ENCODE data around the gene RHOA. TPM values are rescaled to one million over a fixed set of nuclear protein-coding genes. Genes with fewer than 3 reads are reported as not detected.
"Not testable (repeated sequence)": the region's sequence is repeated elsewhere in the genome, so short reads cannot be mapped to it uniquely, and the experiment has no call there.

RHOA gene
- total RNA-seq, 4 donors from 2014 or later, result 244 to 411 (median 282) TPM

DNA sequence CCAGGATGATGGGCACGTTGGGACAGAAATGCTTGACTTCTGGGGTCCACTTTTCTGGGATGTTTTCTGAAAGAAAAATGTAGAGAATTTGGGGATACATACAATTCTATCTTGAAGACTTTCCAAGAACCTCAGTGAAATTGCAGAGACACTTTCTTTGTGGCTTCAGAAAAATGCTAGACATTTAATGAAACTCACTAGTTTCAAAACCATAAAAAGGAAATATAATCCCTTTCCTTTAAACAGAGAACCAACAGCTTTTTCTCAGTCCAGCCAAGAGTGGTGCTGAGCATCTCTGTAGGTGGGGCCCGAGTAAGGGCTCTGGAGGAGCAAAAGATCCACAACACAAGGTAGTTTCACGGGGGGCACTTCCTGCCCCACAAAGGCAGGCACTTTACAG lies 49.2 kb downstream of the RHOA start:
- no peak for TF ChIP-seq POLR2A (IDR thresholded peaks at IDR 0.05)
- TF ChIP-seq, protein P1, sequence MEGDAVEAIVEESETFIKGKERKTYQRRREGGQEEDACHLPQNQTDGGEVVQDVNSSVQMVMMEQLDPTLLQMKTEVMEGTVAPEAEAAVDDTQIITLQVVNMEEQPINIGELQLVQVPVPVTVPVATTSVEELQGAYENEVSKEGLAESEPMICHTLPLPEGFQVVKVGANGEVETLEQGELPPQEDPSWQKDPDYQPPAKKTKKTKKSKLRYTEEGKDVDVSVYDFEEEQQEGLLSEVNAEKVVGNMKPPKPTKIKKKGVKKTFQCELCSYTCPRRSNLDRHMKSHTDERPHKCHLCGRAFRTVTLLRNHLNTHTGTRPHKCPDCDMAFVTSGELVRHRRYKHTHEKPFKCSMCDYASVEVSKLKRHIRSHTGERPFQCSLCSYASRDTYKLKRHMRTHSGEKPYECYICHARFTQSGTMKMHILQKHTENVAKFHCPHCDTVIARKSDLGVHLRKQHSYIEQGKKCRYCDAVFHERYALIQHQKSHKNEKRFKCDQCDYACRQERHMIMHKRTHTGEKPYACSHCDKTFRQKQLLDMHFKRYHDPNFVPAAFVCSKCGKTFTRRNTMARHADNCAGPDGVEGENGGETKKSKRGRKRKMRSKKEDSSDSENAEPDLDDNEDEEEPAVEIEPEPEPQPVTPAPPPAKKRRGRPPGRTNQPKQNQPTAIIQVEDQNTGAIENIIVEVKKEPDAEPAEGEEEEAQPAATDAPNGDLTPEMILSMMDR (IDR thresholded peaks at IDR 0.05 in 4 of 5, conservative IDR thresholded peaks at IDR 0.05 in 1 of 5), result no peak
- H3K9me3 ChIP-seq, result no peaks in the 10 kb centered on the region
- peaks cover 0 to 82% of the 10 kb centered on the region in 2 donors for H3K36me3 ChIP-seq
- intact Hi-C loops (cut with DNase I; ENCODE audit: low total_unique reads), result no loop called here
- H3K4me1 ChIP-seq, result peaks cover 5 to 8% of the 10 kb centered on the region in 2 donors
- no peak for ATAC-seq
- H3K27ac ChIP-seq, result no peak overlapping the region
- H3K4me3 ChIP-seq, result no peak overlapping the region
- DNase-seq, result no peak
- no peaks in the 10 kb centered on the region for H3K27me3 ChIP-seq
- in situ Hi-C loops (cut with MboI; ENCODE audit: low sequenced_read_pairs in 4 of 4), result no loop called here

DNA sequence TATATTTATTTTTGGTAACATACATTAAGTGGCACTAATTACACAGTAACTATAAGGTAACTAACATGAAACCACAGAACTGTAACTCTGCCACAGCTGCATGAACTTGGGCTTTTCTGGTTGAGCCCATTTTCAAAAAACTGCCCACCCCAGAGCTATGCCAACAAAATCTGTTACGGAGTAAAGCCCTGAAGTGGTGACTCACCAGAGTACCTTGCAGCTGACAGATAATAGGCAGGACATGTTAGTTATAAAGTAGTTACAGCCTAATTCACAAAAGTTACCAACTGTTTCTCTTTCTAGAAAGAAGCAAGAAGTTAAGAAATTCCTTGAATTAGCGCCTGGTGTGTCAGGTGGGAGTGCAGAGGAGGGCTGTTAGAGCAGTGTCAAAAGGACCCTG lies 52.2 kb downstream of the RHOA start:
- H3K27ac ChIP-seq, result peak overlapping the region in 3 of 4 donors; percentile 85 to 91 (median 85)
- ATAC-seq (no peak), DNase-seq (no peak)
- TF ChIP-seq, protein P1 (IDR thresholded peaks at IDR 0.05 in 4 of 5, conservative IDR thresholded peaks at IDR 0.05 in 1 of 5), result no peak
- no peak for TF ChIP-seq POLR2A (IDR thresholded peaks at IDR 0.05)
- H3K36me3 ChIP-seq, result peaks cover 0 to 64% of the 10 kb centered on the region in 2 donors
- intact Hi-C loops (cut with DNase I; ENCODE audit: low total_unique reads), result loop anchor here (2.0 kb wide), 1 partner anchor 51 kb away; the partner anchor contains the start of gene RHOA
- H3K4me3 ChIP-seq, result no peak overlapping the region
- H3K4me1 ChIP-seq, result peaks cover 14 to 16% of the 10 kb centered on the region in 2 donors
- no peaks in the 10 kb centered on the region for H3K27me3 ChIP-seq
- H3K9me3 ChIP-seq, result no peaks in the 10 kb centered on the region
- in situ Hi-C loops (cut with MboI; ENCODE audit: low sequenced_read_pairs in 4 of 4), result no loop called here

DNA sequence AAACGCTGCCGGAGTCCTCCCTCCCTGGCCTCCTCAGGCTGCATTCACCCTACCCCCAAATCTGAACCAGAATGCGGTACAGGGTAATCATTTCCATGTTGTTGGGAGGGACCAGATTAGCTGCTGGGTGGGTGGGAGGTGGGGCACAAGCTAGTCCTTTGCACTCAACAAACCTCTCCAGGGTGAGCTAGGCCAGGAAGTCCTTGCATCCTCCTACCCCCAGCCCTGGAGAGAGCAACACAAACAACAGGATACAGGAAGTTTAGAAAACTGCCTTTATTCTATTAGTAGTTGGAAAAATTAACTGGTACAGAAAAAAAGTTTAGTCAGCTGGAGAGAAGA lies 52.9 kb downstream of the RHOA start:
- no peak for TF ChIP-seq POLR2A (IDR thresholded peaks at IDR 0.05)
- TF ChIP-seq, protein P1 (IDR thresholded peaks at IDR 0.05 in 4 of 5, conservative IDR thresholded peaks at IDR 0.05 in 1 of 5), result no peak
- ATAC-seq (no peak), DNase-seq (no peak)
- Histone ChIP-seq H3K27ac (peak overlapping the region; percentile 85 to 91 (median 86)), H3K9me3 (no peaks in the 10 kb centered on the region), H3K27me3 (no peaks in the 10 kb centered on the region), H3K4me3 (peak overlapping the region; percentile 73 to 77 (median 73)), H3K36me3 (peaks cover 0 to 56% of the 10 kb centered on the region in 2 donors), H3K4me1 (peaks cover 14 to 16% of the 10 kb centered on the region in 2 donors)
- intact Hi-C loops (cut with DNase I; ENCODE audit: low total_unique reads), result loop anchor here (1.0 to 2.0 kb wide), 3 partner anchors 19 to 193 kb away; partner anchors contain the start of genes CCDC71, RHOA and USP4
- in situ Hi-C loops (cut with MboI; ENCODE audit: low sequenced_read_pairs in 4 of 4), result no loop called here

DNA sequence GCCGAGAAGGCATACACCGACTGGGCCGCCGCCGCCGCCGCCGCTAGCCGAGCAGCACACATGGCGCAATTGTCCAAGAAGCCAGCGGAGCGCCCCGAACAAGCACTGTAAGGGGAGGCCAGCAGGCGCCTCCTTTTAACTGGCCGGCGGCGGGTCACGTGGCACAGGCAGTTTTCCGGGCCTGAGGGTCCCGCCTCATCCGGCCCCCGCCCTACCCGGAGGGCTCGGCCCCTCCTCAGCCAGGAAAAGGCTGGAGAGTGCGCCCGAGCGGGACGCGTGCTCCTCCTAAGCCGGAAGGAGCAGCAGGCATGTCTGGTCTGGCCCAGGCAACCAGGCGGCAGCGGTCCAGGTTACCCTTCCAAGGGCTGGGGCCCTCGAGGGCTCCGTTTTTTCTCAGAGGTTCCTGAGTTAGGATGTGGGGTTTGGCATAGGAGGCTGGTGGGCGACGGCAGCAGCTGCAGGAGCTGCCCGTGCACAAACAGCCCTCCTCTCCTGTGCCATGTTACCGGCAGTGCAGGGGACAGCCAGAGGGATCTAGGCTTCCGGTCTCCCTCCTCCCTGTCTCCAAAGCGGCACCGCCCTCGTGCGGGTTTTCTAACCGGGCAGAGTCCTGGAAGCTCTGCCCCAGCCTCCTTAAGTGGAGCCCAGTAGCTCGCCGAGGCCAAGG lies 53.4 kb downstream of the RHOA start, which contains the start of gene GPX1:
Gene GPX1, minus strand, starts transcription at position 137 of the 667 bp plus-strand sequence. Its CDS starts 75 bp downstream, at position 62.
- Histone ChIP-seq H3K27ac (peak within 1 kb of the TSS; percentile 85 to 91 (median 86)), H3K36me3 (peaks cover 0 to 51% of the 10 kb centered on the region in 2 donors), H3K4me3 (peak within 1 kb of the TSS; percentile 73 to 77 (median 73)), H3K4me1 (peaks cover 14 to 16% of the 10 kb centered on the region in 2 donors), H3K27me3 (no peaks in the 10 kb centered on the region), H3K9me3 (no peaks in the 10 kb centered on the region)
- intact Hi-C loops (cut with DNase I; ENCODE audit: low total_unique reads), result loop anchor here (1.0 to 2.0 kb wide), 3 partner anchors 18 to 192 kb away; partner anchors contain the start of genes CCDC71, RHOA and USP4
- DNase-seq, result peak; percentile 85 to 93
- peak; percentile 84 to 89 for ATAC-seq
- in situ Hi-C loops (cut with MboI; ENCODE audit: low sequenced_read_pairs in 4 of 4), result no loop called here
- TF ChIP-seq POLR2A (IDR thresholded peaks at IDR 0.05), result peak; percentile 84 to 93
- TF ChIP-seq, protein P1 (IDR thresholded peaks at IDR 0.05 in 4 of 5, conservative IDR thresholded peaks at IDR 0.05 in 1 of 5), result no peak

DNA sequence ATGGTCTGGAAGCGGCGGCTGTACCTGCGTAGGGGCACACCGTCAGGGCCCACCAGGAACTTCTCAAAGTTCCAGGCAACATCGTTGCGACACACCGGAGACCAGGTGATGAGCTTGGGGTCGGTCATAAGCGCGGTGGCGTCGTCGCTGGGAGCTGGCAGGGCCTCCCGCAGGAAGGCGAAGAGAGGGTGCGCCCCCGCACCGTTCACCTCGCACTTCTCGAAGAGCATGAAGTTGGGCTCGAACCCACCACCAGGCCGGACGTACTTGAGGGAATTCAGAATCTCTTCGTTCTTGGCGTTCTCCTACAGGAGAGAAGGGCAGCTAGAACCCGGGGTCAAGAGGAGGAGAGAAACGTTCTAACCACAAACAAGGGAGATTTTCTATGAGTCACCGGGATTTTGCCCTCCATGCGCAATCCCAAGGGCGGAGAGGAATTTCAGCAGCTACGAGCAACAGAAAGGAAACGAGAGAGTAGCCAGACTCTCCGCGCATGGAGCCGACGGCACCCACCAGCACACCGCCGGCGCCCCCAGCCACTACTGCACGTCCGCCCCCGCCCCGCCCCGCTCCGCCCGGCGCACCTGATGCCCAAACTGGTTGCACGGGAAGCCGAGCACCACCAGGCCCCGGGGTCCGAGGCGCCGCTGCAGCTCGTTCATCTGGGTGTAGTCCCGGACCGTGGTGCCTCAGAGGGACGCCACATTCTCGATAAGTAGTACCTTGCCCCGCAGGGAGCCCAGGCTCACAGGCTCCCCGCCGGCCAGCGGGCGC lies 54.1 kb downstream of the RHOA start:
- Histone ChIP-seq H3K36me3 (peaks cover 0 to 44% of the 10 kb centered on the region in 2 donors), H3K27ac (peak overlapping the region; percentile 85 to 91 (median 86)), H3K4me1 (peaks cover 14 to 16% of the 10 kb centered on the region in 2 donors), H3K4me3 (peak overlapping the region; percentile 73 to 77 (median 73))
- H3K27me3 ChIP-seq; in situ Hi-C loops (cut with MboI; ENCODE audit: low sequenced_read_pairs in 4 of 4); H3K9me3 ChIP-seq: not testable (repeated sequence)
- intact Hi-C loops (cut with DNase I; ENCODE audit: low total_unique reads), result loop anchor here (1.0 to 2.0 kb wide), 3 partner anchors 17 to 191 kb away; partner anchors contain the start of genes CCDC71, RHOA and USP4
- DNase-seq (peak; percentile 20 to 48), ATAC-seq (peak; percentile 51 to 52)

DNA sequence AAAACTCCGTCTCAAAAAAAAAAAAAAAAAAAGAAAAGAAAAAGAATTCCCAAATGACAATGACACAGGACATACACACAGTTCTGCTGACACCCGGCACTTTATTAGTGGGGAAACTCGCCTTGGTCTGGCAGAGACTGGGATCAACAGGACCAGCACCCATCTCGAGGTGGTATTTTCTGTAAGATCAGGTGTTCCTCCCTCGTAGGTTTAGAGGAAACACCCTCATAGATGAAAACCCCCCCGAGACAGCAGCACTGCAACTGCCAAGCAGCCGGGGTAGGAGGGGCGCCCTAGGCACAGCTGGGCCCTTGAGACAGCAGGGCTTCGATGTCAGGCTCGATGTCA lies 54.7 kb downstream of the RHOA start:
- peaks cover 14 to 16% of the 10 kb centered on the region in 2 donors for H3K4me1 ChIP-seq
- ATAC-seq; H3K27me3 ChIP-seq; DNase-seq; H3K9me3 ChIP-seq; intact Hi-C loops (cut with DNase I; ENCODE audit: low total_unique reads); in situ Hi-C loops (cut with MboI; ENCODE audit: low sequenced_read_pairs in 4 of 4): not testable (repeated sequence)
- H3K36me3 ChIP-seq, result peaks cover 0 to 38% of the 10 kb centered on the region in 2 donors
- H3K4me3 ChIP-seq, result peak overlapping the region; percentile 73 to 77 (median 73)
- peak overlapping the region; percentile 85 to 91 (median 86) for H3K27ac ChIP-seq

Data from gastrocnemius medialis (tissue), 4 donors.